ENCODE data around the gene TRPM3. TPM values are rescaled to one million over a fixed set of nuclear protein-coding genes. Genes with fewer than 3 reads are reported as not detected.

The TRPM3 gene
- total and polyA plus RNA-seq, 2 of the 8 experiments (the other 6 are each of a cell fraction or from before 2014, with no cell fraction given): 2.4 to 10.9 TPM

DNA sequence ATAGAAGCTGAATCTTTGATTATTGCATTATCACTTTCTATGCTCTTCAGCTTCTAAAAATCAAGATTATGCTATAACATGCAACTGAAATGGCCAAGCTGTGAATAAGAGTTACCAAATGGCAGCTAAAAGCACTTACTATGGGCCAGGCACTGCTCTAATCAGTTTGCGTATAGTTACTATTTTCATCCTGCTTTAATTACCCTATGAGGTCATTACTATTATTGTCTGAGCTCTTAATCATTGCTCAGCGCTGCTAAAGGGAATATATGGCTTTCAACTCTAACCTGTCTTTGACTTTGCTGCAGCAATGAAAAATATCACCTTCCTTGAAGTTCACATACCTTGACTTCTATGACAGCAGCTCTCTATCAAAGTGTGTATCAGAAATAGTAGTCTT, 210.8 kb downstream of the TRPM3 start:
- Histone ChIP-seq H3K9ac (replicated peaks in 1 of 4; ENCODE audit: extremely low read depth in 1 of 4, low read depth in 3 of 4, low read length in 3 of 4) (no peak overlapping the region), H3K27me3 (replicated peaks in 1 of 4; ENCODE audit: control insufficient read depth in 3 of 4, extremely low read depth in 1 of 4, insufficient read depth in 3 of 4, low read length in 3 of 4) (no peaks in the 10 kb centered on the region), H4K91ac (replicated peaks; ENCODE audit: insufficient read length, low read length) (no peak overlapping the region), H3K79me1 (ENCODE audit: low read depth, low read length) (no peaks in the 10 kb centered on the region; the same call in 1 of the 2 replicates), H3K4me3 (ENCODE audit: extremely low read depth in 1 of 4, insufficient read depth in 2 of 4, low read depth in 3 of 4, low read length in 4 of 4) (no peak overlapping the region), H2BK120ac (replicated peaks; ENCODE audit: low read depth, low read length) (no peak overlapping the region), H2BK15ac (ENCODE audit: low read length) (no peak overlapping the region), H3K4ac (replicated peaks; ENCODE audit: insufficient read length, low read depth, low read length) (no peak overlapping the region), H2BK20ac (ENCODE audit: low read length) (no peak overlapping the region), H4K20me1 (replicated peaks in 1 of 2; ENCODE audit: control insufficient read depth in 1 of 2, insufficient read depth in 2 of 2, low read length in 2 of 2) (no peaks in the 10 kb centered on the region), H3K79me2 (ENCODE audit: control insufficient read depth in 1 of 2, insufficient read depth in 2 of 2, low read length in 2 of 2) (no peaks in the 10 kb centered on the region), H3K14ac (ENCODE audit: insufficient read length) (no peak overlapping the region), H2AK5ac (ENCODE audit: low read depth, low read length) (no peak overlapping the region), H3K23ac (ENCODE audit: insufficient read length) (no peak overlapping the region), H2BK12ac (ENCODE audit: low read depth, low read length) (no peak overlapping the region), H3K56ac (replicated peaks; ENCODE audit: insufficient read length, low read depth, low read length) (no peak overlapping the region), H3K23me2 (ENCODE audit: low read depth, low read length) (no peaks in the 10 kb centered on the region), H3K18ac (ENCODE audit: extremely low read depth, low read length) (no peak overlapping the region), H3K27ac (ENCODE audit: low read depth, low read length) (no peak overlapping the region), H3K36me3 (ENCODE audit: control insufficient read depth in 2 of 4, insufficient read depth in 4 of 4, low read length in 3 of 4) (no peaks in the 10 kb centered on the region), H2AFZ (ENCODE audit: low read length) (no peak overlapping the region), H3K9me3 (ENCODE audit: insufficient read depth in 2 of 2, low read depth in 1 of 2, low read length in 1 of 2) (no peaks in the 10 kb centered on the region), H4K8ac (ENCODE audit: extremely low read depth, insufficient read depth, low read length) (no peak overlapping the region), H3K4me1 (replicated peaks in 1 of 4; ENCODE audit: control insufficient read depth in 3 of 4, insufficient read depth in 4 of 4, low read length in 3 of 4) (no peaks in the 10 kb centered on the region), H4K5ac (ENCODE audit: insufficient read length, low read depth, low read length) (no peak overlapping the region), H3K4me2 (ENCODE audit: insufficient read depth in 1 of 2, low read depth in 2 of 2, low read length in 2 of 2) (no peak overlapping the region), H2BK5ac (ENCODE audit: low read depth, low read length) (no peak overlapping the region)
- 87% methylated on average over 2 of the region's 2 CpGs; no CpG with 5 or more reads in 1 of the 2 experiments for WGBS, 2 experiments (ENCODE audit: extremely low coverage in 1 of 2, insufficient coverage in 1 of 2, insufficient read length in 1 of 2, insufficient replicate concordance in 2 of 2, low coverage in 1 of 2, low lambda C conversion rate in 2 of 2, missing lambda C conversion rate in 1 of 2)
- TF ChIP-seq TCF12 (IDR thresholded peaks at IDR 0.05; ENCODE audit: low read depth, low read length) (no peak), BCL11A (IDR thresholded peaks at IDR 0.05; ENCODE audit: low read depth in 2 of 2, low read length in 2 of 2) (no peak), EGR1 (IDR thresholded peaks at IDR 0.05; ENCODE audit: borderline replicate concordance, low read depth, low read length) (no peak), RAD21 (IDR thresholded peaks at IDR 0.05 in 1 of 2, conservative IDR thresholded peaks at IDR 0.05 in 1 of 2; ENCODE audit: low read depth in 2 of 2, low read length in 2 of 2) (no peak), POU5F1 (IDR thresholded peaks at IDR 0.05; ENCODE audit: low read depth, low read length) (no peak)
- DNase-seq (ENCODE audit: low read depth in 1 of 2, low spot score in 2 of 2): no peak
- FAIRE-seq: no peak
- ChIA-PET CTCF (ENCODE audit: partially characterized antibody) (no interaction called here), POLR2A (ENCODE audit: partially characterized antibody) (no interaction called here)

Measured in H1 (cell line).